AG09309 (cell line): ENCODE results near the gene MB.

Experiments used
- DNase-seq: peaks from one replicate; pipeline ENCODE4 v3.0.0-alpha.2; 2010; ENCODE audit warnings: low read depth
- H3K4me3 ChIP-seq: 2 replicates; pipeline ENCODE4 v1.5.1; 2011; ENCODE audit warnings: mild to moderate bottlenecking, low read depth, low read length, moderate library complexity; ENCODE audit not compliant: control insufficient read depth
- CTCF ChIP-seq: IDR thresholded peaks from 2 replicates; pipeline ENCODE4 v1.5.1; 2011; ENCODE audit warnings: mild to moderate bottlenecking, low read depth, low read length, inconsistent platforms; ENCODE audit not compliant: insufficient read depth, control insufficient read depth; ENCODE audit errors: missing control alignments

The MB gene

GRCh38 chr22:35570686-35571194, 46.4 kb downstream of the MB start:
- DNase-seq = no peak
- no peak overlapping the region for H3K4me3 ChIP-seq

GRCh38 chr22:35569916-35570315, 47.2 kb downstream of the MB start:
- TF ChIP-seq CTCF = no peak
- DNase-seq = no peak
- no peak overlapping the region for H3K4me3 ChIP-seq

More at GRCh38 chr22:35570686-35571194, 46.4 kb downstream of the MB start:
- no peak for TF ChIP-seq CTCF

GRCh38 chr22:35568751-35569739, 48.1 kb downstream of the MB start:
- H3K4me3 ChIP-seq = no peak overlapping the region
- TF ChIP-seq CTCF = no peak
- peak; percentile 44 for DNase-seq

GRCh38 chr22:35567351-35568141, 49.6 kb downstream of the MB start:
- no peak for DNase-seq
- H3K4me3 ChIP-seq = no peak overlapping the region
- TF ChIP-seq CTCF = no peak

- no peak overlapping the region for H3K4me3 ChIP-seq
- peak; percentile 9 for TF ChIP-seq CTCF
- DNase-seq = no peak
Measured at GRCh38 chr22:35564975-35565867, 51.9 kb downstream of the MB start.
